ENCODE measurements around the gene MSH5. TPM values are rescaled to one million over a fixed set of nuclear protein-coding genes. Genes with fewer than 3 reads are reported as not detected.
A peak's percentile ranks its signal among the peaks of the same experiment; 100 is the strongest.
"Not testable (repeated sequence)": the region's sequence is repeated elsewhere in the genome, so short reads cannot be mapped to it uniquely, and the experiment has no call there.

Gene MSH5
- total RNA-seq, 4 donors from 2014 or later = 12.6 to 60.1 (median 17.2) TPM

- Histone ChIP-seq H3K27ac (no peak overlapping the region), H3K36me3 (no peaks in the 10 kb centered on the region), H3K4me1 (peaks cover 33% of the 10 kb centered on the region), H3K4me3 (no peak overlapping the region), H3K9me3 (no peaks in the 10 kb centered on the region), H3K27me3 (no peaks in the 10 kb centered on the region)
- TF ChIP-seq POLR2A (IDR thresholded peaks at IDR 0.05) (no peak), CTCF (IDR thresholded peaks at IDR 0.05) (no peak), POLR2AphosphoS5 (IDR thresholded peaks at IDR 0.05) (no peak), EP300 (IDR thresholded peaks at IDR 0.05) (no peak)
- 97% methylated on average over 3 of the region's 3 CpGs for WGBS
- DNase-seq (ENCODE audit: low spot score in 2 of 2) = no peak
Observed at GRCh38 chr6:31708224-31708623, 31.6 kb upstream of the MSH5 start.

GRCh38 chr6:31709157-31709556 is 30.6 kb upstream of the MSH5 start:
- DNase-seq (ENCODE audit: low spot score in 2 of 2); H3K27me3 ChIP-seq; H3K9me3 ChIP-seq; H3K4me3 ChIP-seq; H3K36me3 ChIP-seq; H3K27ac ChIP-seq: not testable (repeated sequence)
- 93% methylated on average over 11 of the region's 11 CpGs for WGBS
- H3K4me1 ChIP-seq = peaks cover 37% of the 10 kb centered on the region

GRCh38 chr6:31710523-31711219 is 29.1 kb upstream of the MSH5 start:
- 69% methylated on average over 4 of the region's 5 CpGs for WGBS

GRCh38 chr6:31711233-31711632 is 28.6 kb upstream of the MSH5 start:
- no peak for TF ChIP-seq POLR2A (IDR thresholded peaks at IDR 0.05)
- WGBS = 30% methylated on average over 8 of the region's 8 CpGs

More at GRCh38 chr6:31710523-31711219, 29.1 kb upstream of the MSH5 start:
- Histone ChIP-seq H3K27ac (no peak overlapping the region), H3K27me3 (no peaks in the 10 kb centered on the region), H3K9me3 (no peaks in the 10 kb centered on the region), H3K4me1 (peaks cover 52% of the 10 kb centered on the region), H3K4me3 (no peak overlapping the region), H3K36me3 (no peaks in the 10 kb centered on the region)
- DNase-seq (ENCODE audit: low spot score in 2 of 2) = no peak
- no peak for TF ChIP-seq POLR2A (IDR thresholded peaks at IDR 0.05)

GRCh38 chr6:31712296-31712695 is 27.5 kb upstream of the MSH5 start:
- H3K36me3 ChIP-seq = no peaks in the 10 kb centered on the region
- peak overlapping the region; percentile 9 for H3K27ac ChIP-seq
- peaks cover 59% of the 10 kb centered on the region for H3K4me1 ChIP-seq

More at GRCh38 chr6:31711233-31711632, 28.6 kb upstream of the MSH5 start:
- DNase-seq (ENCODE audit: low spot score in 2 of 2) = no peak
- peaks cover 53% of the 10 kb centered on the region for H3K4me1 ChIP-seq
- no peak overlapping the region for H3K27ac ChIP-seq
- H3K36me3 ChIP-seq = no peaks in the 10 kb centered on the region
- no peak overlapping the region for H3K4me3 ChIP-seq
- H3K9me3 ChIP-seq = no peaks in the 10 kb centered on the region
- H3K27me3 ChIP-seq = no peaks in the 10 kb centered on the region

GRCh38 chr6:31713465-31713864 is 26.3 kb upstream of the MSH5 start:
- 51% methylated on average over 4 of the region's 4 CpGs for WGBS
- no peak overlapping the region for H3K4me3 ChIP-seq
- no peaks in the 10 kb centered on the region for H3K27me3 ChIP-seq
- no peak for DNase-seq (ENCODE audit: low spot score in 2 of 2)
- TF ChIP-seq POLR2AphosphoS5 (IDR thresholded peaks at IDR 0.05) = no peak
- no peak for TF ChIP-seq POLR2A (IDR thresholded peaks at IDR 0.05)
- no peak for TF ChIP-seq EP300 (IDR thresholded peaks at IDR 0.05)
- TF ChIP-seq CTCF (IDR thresholded peaks at IDR 0.05) = no peak
- peaks cover 70% of the 10 kb centered on the region for H3K4me1 ChIP-seq
- H3K36me3 ChIP-seq = no peaks in the 10 kb centered on the region
- no peaks in the 10 kb centered on the region for H3K9me3 ChIP-seq
- peak overlapping the region; percentile 45 for H3K27ac ChIP-seq

More at GRCh38 chr6:31712296-31712695, 27.5 kb upstream of the MSH5 start:
- no peaks in the 10 kb centered on the region for H3K27me3 ChIP-seq
- TF ChIP-seq CTCF (IDR thresholded peaks at IDR 0.05) (peak in 1 of 2 donors; percentile 44), EP300 (IDR thresholded peaks at IDR 0.05) (no peak), POLR2AphosphoS5 (IDR thresholded peaks at IDR 0.05) (no peak), POLR2A (IDR thresholded peaks at IDR 0.05) (no peak)
- no peak overlapping the region for H3K4me3 ChIP-seq
- H3K9me3 ChIP-seq = no peaks in the 10 kb centered on the region
- WGBS = 66% methylated on average over 8 of the region's 8 CpGs
- DNase-seq (ENCODE audit: low spot score in 2 of 2) = no peak
